Prostate gland (tissue), 2 donors: ENCODE measurements around the gene METTL4.

ENCODE experiments used
- CTCF ChIP-seq, 4 experiments: fragments of 200-600 bp in 2 of 4; fragments of 450-650 bp in 2 of 4; sonication (generic) in 2 of 4; IDR thresholded peaks; 1 replicate in 3 of 4; 2 replicates in 1 of 4; pipeline ENCODE4 v1.5.1; 2016 to 2019; ENCODE audit warnings: antibody characterized with exemption in 4 of 4, mild to moderate bottlenecking in 2 of 4, moderate library complexity in 2 of 4
- POLR2A ChIP-seq: fragments of 450-650 bp; IDR thresholded peaks from one replicate; pipeline ENCODE4 v1.6.1; 2016; ENCODE audit warnings: antibody characterized with exemption, mild to moderate bottlenecking

- no peak for TF ChIP-seq CTCF (IDR thresholded peaks at IDR 0.05)
- no peak for TF ChIP-seq POLR2A
These were observed 12.1 kb downstream of the METTL4 start for GRCh38 chr18:2559249-2559648.
